Measurements from ENCODE around the gene IHH.

GRCh38 chr2:219010873-219011272 lies 49.8 kb downstream of the IHH start:
- no peak for TF ChIP-seq SP1 (IDR thresholded peaks at IDR 0.05)
- TF ChIP-seq L3MBTL2 (conservative IDR thresholded peaks at IDR 0.05) = no peak
- TF ChIP-seq FOXK2 (IDR thresholded peaks at IDR 0.05) = no peak
- TF ChIP-seq ELF4 (IDR thresholded peaks at IDR 0.05) = no peak
- TF ChIP-seq SUZ12 (IDR thresholded peaks at IDR 0.05) = no peak
- no peak for TF ChIP-seq ARNT (IDR thresholded peaks at IDR 0.05)

Measured in HEK293T (cell line).